Hindlimb muscle (tissue), 1 donor: ENCODE results near the gene LILRB1. TPM values are rescaled to one million over a fixed set of nuclear protein-coding genes. Genes with fewer than 3 reads are reported as not detected.
A peak's percentile ranks its signal among the peaks of the same experiment; 100 is the strongest.
"Not testable (repeated sequence)": the region's sequence is repeated elsewhere in the genome, so short reads cannot be mapped to it uniquely, and the experiment has no call there.

ENCODE experiments used
- DNase-seq: peaks from one replicate; pipeline ENCODE4 v3.0.0-alpha.2; 2013
- polyA plus RNA-seq: library from polyadenylated mRNA; unstranded; fragments of 120-200 nt; gene quantifications from one replicate; pipeline ENCODE4 v1.2.1, GENCODE V29; 2013; ENCODE audit not compliant: insufficient read length

Gene LILRB1
- polyA plus RNA-seq, 1 donor, result 2.0 TPM

DNA sequence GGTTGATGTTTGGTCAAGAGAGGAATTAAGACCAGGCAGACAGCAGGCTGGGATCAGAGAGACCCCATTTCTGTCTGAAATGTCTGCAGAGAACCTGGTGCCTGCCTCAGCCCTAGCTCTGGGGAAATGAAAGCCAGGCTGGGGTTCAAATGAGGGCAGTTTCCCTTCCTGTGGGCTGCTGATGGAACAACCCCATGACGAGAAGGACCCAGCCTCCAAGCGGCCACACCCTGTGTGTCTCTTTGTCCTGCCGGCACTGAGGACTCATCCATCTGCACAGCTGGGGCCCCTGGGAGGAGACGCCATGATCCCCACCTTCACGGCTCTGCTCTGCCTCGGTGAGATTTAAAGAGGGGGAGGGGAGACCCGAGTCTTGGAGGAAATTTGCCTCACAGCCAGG, 32.4 kb downstream of the LILRB1 start, which contains the start of gene LILRB4:
LILRB4 (plus strand) TSS at position 256 of the 400 bp plus-strand sequence; CDS start at position 305, 49 bp downstream.
- peak; percentile 8 for DNase-seq

- no peak for DNase-seq
Observed at GRCh38 chr19:54665530-54665929, 35.2 kb downstream of the LILRB1 start.

DNA sequence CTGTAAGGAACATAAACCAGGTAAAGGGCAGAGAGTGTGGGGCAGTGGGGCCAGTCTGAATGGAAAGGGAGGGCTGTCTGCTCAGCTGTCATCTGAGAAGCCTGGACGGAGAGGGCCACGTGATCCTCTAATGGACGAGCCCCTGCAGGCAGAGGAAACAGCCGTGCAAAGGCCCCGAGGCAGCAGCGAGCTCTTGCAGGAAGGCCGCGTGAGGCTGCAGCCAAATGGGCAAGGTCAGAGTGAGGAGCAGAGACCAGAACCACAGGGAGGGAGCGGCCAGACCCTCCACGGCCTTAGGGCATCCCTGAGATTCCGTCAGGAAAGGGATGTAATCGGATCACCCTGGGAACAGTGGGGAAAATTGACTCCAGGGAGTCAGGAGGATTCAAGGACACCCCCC, 36.9 kb downstream of the LILRB1 start:
- no peak for DNase-seq

GRCh38 chr19:54668353-54668752, 38.1 kb downstream of the LILRB1 start:
- DNase-seq, result no peak

GRCh38 chr19:54670576-54671357, 40.5 kb downstream of the LILRB1 start:
- DNase-seq, result no peak

DNA sequence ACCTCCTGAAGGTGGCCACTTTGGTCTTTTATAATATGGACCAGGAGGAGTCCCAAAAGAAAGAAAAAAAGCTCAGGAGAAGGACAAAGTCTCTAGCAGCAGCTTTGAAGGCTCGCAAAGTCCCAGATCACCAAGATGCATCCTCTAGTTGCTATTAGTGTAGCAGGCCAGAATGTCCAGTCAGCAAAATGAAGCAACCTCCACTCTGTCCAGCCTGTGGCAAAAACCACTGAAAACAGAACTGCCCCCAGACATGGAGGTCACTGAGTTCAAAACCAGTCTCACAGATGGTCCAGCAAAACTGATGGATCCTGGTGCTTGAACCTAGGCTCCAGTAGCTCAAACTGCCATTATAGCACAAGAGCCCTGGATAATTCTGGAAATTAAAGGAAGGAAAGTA, 42.9 kb downstream of the LILRB1 start:
- no peak for DNase-seq

DNA sequence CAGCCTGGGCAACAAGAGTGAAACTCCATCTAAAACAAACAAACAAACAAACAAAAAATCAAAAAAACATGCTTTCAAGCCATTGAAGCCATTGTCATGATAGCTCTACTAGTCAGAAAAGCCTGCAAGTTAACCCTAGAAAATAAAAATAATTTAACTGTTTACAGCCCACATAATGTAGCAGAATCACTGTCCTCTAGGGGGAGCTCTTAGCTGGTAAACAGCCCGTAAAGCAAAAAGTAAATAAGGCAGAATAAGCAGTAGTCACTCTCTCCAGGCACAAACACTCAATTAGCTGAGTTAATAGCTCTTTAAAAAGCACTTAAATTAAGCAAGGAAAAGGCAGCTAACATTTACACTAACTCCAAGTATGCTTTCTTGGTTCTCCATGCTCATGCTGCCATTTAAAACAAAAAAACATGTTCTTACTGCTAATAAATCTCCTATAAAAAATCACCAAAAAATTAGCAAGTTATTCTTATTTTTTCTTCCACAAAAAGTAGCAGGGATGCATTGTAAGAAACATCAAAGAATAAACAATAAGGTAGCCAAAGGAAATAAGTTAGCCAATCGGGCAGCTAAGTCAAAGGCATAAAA, 43.8 kb downstream of the LILRB1 start:
- DNase-seq, result no peak

GRCh38 chr19:54676210-54676834, 46.0 kb downstream of the LILRB1 start:
- DNase-seq, result peak; percentile 45

DNA sequence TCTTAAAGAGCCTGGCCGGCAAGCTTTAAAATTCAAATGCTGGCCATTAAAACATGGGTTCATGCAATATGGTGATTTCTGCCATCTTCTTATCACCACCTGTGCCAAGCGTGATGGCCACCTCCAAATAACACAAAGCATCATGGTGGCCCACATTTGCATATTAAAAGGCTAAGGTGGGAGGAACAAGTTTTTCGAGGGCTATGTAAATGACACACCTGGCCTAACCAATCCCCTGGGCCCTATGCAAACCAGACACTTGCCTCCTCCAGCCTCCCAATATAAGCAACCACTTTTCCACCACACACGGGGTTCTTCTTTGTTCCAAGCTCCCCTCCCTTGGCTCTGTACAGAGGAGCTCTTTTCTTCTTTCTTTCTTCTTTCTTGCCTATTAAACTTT, 46.9 kb downstream of the LILRB1 start:
- no peak for DNase-seq

DNA sequence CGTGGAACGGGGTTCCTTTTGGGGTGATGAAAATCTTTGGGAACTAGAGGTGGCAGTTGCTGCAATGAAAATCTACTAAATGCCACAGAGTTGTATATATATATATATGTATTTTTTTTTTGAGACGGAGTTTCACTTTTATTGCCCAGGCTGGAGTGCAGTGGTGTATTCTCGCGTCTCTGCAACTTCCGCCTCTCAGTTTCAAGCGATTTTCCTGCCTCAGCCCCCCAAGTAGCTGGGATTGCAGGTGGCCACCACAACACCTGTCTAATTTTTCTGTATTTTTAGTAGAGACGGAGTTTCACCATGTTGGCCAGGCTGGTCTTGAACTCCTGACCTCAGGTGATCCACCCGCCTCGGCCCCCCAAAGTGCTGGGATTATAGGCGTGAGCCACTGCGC, 51.3 kb downstream of the LILRB1 start:
- not testable (repeated sequence) for DNase-seq

- DNase-seq, result no peak
Observed at GRCh38 chr19:54682306-54682856, 52.1 kb downstream of the LILRB1 start.

DNA sequence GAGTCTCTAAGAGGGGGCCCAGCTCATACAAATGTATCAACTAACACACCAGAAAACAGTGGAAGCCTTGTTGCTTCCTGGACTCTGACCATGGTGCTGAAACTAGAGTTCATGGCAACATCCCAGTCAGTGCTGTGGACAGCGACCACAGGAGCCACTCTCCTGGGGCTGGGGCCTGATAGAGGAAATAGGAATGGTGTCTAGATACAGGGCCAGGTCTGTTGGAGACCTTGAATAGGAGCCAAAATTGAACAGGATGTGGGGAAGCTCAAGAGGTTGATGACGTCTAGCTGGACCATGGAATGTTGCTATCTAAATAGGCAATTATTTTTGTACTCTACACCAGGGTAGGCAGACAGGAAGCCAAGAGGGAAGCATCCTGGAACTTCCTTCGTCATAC, 54.2 kb downstream of the LILRB1 start:
- DNase-seq, result peak; percentile 23

Other genes with a start within 250 kb of the LILRB1 start
- gene TTYH1, start 215.0 kb upstream of the LILRB1 start, polyA plus RNA-seq, result 3.2 TPM
- 121 TPM for gene LENG8, start 181.3 kb upstream of the LILRB1 start, polyA plus RNA-seq
- gene LENG9, start 166.7 kb upstream of the LILRB1 start, polyA plus RNA-seq, result 2.2 TPM
- 32.7 TPM for gene CDC42EP5, start 157.2 kb upstream of the LILRB1 start, polyA plus RNA-seq
- gene LAIR2, start 127.7 kb upstream of the LILRB1 start, polyA plus RNA-seq, result not detected
- 0.74 TPM for gene LILRA2, start 56.7 kb upstream of the LILRB1 start, polyA plus RNA-seq
- 0.56 TPM for gene LILRA1, start 36.9 kb upstream of the LILRB1 start, polyA plus RNA-seq
- gene LILRB4, start 32.5 kb downstream of the LILRB1 start, polyA plus RNA-seq, result 1.3 TPM
- not detected for gene KIR3DL3, start 94.0 kb downstream of the LILRB1 start, polyA plus RNA-seq
- not detected for gene KIR2DL3, start 108.0 kb downstream of the LILRB1 start, polyA plus RNA-seq
- not detected for gene KIR2DL1, start 139.3 kb downstream of the LILRB1 start, polyA plus RNA-seq
- not detected for gene KIR2DL4, start 173.1 kb downstream of the LILRB1 start, polyA plus RNA-seq
- not detected for gene KIR3DL1, start 186.0 kb downstream of the LILRB1 start, polyA plus RNA-seq
- gene KIR2DS4, start 202.2 kb downstream of the LILRB1 start, polyA plus RNA-seq, result not detected
- gene KIR3DL2, start 220.0 kb downstream of the LILRB1 start, polyA plus RNA-seq, result not detected
- gene FCAR, start 243.8 kb downstream of the LILRB1 start, polyA plus RNA-seq, result 0.35 TPM